ENCODE data around the gene KRTAP5-8.

GRCh38 chr11:71566081-71566620 is 28.3 kb downstream of the KRTAP5-8 start:
- TF ChIP-seq CTCF (IDR thresholded peaks at IDR 0.05; ENCODE audit: extremely low read depth in 1 of 2, insufficient read depth in 1 of 2, low read depth in 1 of 2, low read length in 2 of 2) (no peak), EZH2 (IDR thresholded peaks at IDR 0.05; ENCODE audit: borderline replicate concordance, low read depth, low read length, severe bottlenecking) (no peak), POLR2A (IDR thresholded peaks at IDR 0.05; ENCODE audit: low read depth, low read length) (no peak), POLR2AphosphoS5 (IDR thresholded peaks at IDR 0.05; ENCODE audit: insufficient read depth, low read depth, low read length) (no peak)
